DMS53 treated with DMSO at 0.1 percent for 48 hours (cell line): Measurements from ENCODE around the gene TYSND1.
"Not testable (repeated sequence)": the region's sequence is repeated elsewhere in the genome, so short reads cannot be mapped to it uniquely, and the experiment has no call there.

Experiments
- DNase-seq: peaks from one replicate; lab custom pipeline; 2025; ENCODE audit not compliant: unreplicated experiment; lab: John Stamatoyannopoulos, UW

The TYSND1 gene

GRCh38 chr10:70112071-70112470 is 34.4 kb downstream of the TYSND1 start:
- no peak for DNase-seq

DNA sequence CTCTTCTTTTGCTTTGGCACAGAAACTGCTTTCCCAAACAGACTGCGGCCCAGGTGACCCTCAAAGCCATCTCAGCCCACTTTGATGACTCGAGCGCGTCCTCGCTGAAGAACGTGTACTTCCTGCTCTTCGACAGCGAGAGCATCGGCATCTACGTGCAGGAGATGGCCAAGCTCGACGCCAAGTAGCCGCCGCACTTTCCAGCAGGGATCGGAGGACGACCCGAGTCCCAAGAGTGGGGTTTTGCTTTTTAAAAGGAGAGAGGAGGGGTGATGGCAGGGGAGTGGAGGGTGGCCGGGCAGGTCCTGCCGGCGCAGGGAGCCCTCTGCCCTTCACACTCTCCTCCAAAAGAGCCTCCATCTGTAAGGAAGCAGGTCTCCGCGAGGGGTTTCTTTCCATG is 35.0 kb downstream of the TYSND1 start:
- no peak for DNase-seq

DNA sequence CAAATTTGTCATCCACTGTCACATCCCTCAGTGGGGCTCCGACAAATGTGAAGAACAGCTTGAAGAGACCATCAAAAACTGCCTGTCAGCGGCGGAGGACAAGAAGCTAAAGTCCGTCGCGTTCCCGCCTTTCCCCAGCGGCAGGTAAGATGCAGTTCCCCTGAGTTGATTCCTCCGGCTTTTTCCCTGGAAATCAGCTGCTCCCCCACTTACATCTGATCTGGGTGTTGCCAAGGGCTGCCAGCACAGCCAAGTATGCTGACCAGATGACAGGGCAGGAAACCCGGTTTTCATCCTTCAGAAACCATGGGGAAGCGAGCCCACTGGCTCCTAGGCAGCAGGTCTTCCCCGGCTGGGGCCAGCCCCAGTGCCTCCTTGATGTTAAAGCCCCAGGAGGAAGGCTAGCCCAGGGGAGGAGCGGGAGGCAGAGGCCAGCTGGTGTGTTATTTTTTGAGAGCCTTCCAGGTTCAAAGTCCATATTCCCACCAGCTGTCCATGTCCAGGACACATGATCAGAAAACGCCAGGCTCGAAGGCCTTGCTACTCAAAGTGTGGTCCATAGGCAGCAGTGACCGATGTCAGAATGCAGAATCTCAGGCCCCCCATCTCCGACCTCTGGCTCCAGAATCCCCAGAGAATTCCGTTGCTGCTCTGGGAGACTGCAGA is 37.3 kb downstream of the TYSND1 start:
- peak; percentile 85 for DNase-seq

DNA sequence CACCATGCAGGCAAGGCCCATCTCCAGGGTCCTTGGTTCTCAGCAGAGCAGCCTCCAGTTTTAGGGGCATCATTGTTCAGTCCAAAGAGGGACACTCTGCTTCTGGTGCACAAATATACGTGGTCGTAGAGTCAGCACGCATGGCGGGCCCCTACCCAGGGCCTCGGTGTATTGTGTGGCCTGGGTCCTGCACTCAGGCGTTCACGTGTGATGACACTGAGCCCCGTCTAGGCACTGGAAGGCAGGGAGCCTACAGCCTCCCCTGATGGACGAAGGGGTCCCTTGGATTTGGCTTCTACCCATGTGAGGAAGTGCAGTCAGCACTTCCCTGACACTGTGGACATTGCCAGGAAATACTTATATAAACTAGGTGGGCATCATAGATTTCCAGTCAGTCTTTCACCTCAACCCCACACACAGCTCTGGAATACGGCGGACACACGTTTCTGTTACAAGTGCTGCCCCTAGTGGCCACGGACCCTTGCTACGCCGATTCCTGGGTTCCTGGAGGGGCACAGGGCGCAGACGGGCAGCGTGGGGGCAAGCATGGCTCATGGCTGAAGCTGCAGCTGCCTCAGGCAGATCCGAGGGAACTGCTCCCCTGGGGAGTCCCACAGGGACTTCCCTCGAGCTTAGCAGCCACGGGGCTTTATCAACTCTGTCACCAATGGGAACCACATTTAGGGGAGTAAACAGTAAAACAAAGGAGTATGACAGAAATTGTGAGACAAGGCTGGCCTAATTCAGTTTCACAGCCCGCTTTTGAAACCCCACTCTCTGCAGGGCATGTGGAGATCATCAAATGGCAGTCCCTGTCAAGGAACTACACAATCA is 39.3 kb downstream of the TYSND1 start:
- DNase-seq, result no peak

DNA sequence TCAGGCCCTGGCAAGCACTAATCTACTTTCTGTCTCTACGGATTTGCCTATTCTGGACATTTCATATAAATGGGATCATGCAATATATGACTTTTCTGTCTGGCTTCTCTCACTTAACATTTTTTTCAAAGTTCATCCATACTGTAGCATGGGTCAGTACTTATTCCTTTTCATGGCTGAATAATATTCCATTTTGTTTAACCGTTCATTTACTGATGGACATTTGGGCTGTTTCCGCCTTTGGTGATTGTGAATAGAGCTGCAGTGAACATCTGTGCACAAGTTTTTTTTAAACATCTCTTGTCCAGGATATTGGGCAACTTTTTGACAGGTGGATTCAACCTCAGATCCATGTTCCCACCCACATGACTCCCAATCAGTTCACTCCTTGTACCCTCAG is 44.8 kb downstream of the TYSND1 start:
- no peak for DNase-seq

GRCh38 chr10:70101068-70101562 is 45.4 kb downstream of the TYSND1 start:
- not testable (repeated sequence) for DNase-seq

- DNase-seq, result no peak
Observed at GRCh38 chr10:70098271-70098670, 48.2 kb downstream of the TYSND1 start.

DNA sequence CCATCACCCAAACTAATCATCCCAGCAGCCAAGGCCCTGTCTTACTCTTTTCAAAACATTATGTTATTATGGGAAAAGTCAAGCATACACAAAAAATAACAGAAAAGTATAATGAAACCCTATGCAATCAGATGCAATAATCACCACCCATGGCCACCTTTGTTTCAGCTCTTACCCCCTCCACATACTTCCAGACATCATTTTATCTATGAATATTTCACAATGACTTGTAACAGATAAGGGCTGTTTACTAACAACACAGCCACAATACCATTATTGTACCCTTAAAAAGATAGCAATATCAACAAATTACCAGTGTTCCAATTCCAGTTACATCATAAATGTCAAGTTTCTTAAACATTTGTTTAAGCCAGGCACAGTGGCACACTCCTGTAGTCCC is 49.0 kb downstream of the TYSND1 start:
- DNase-seq, result no peak

DNA sequence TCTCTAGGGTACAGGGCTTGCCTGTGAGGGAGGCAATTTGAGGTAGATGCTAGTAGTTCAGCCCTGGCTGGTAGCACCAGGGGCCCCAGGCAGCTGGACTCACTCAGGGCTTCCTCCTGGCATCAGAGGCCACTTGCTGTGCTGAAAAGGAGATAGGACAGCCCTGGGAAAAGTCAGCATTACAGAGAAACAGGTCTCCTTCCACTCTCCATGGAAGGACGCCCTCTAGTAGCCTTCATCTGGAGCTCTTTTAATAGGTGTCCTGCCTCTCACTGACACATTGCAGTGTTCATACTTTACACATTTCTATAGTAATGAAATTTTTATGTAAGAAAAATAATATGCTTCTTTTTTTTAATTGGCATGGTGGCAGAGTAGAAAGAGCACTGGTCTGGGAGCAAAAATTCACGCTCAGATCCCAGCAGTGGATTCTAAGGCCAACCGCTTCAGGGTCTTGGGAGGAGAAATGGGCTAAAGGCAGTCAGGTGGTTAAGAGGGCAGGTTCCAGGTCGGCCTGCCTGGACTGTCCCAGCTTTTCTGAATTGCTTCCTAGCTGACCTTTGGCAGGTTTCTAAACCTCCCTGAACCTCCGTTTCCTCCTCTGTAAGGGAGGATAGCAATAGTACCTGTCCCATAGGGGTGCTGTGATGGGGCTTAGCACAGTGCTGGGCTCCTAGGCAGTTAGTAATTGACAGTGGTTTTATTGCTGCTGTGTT is 49.6 kb downstream of the TYSND1 start:
- DNase-seq, result no peak

- no peak for DNase-seq
Observed at GRCh38 chr10:70096016-70096704, 50.3 kb downstream of the TYSND1 start.

DNA sequence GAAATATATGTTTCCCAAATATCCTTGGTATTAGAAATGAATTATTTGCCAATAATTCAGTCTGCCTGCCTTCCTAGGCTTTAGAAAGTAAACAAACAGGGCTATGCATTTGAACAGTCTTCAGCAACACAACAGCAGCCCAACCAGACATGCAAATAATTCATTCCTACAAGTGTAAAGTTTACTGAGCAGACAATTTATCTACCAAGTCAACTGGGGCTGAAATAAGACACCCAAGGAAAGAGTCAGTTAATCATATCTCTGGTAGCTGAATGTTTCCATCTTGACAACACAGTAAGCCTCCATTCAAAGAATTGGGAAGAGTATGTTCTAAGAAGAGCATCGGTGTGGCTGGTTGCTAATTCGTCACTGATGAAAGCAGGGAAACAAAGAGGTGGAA is 52.2 kb downstream of the TYSND1 start:
- DNase-seq, result no peak

DNA sequence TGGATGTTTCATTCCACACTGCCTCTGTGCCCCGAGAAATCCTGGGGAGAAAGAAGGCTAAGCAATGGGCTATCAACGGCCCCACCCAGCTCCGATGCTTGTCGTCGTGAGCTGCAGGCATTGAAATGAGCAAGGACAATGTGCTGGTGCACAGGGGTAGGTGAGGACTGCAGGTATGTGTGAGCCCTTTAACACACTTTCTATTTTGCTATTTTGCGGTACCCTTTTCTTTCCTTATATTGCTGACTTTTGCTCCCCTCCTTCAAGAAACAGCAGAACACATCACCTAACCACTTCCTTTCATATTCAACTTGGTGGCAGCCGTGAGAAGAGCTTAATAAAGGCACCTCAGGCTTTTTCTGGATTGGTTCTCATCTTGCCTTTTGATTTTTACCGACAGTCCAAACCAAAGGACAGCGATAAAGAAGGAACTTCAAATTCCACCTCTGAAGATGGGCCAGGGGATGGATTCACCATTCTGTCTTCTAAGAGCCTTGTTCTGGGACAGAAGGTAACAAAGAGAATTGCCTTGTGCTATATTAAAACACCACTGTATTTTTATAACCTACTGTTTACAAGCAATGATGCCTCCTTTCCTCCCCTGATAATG is 53.1 kb downstream of the TYSND1 start:
- no peak for DNase-seq

- DNase-seq, result no peak
Observed at GRCh38 chr10:70092389-70092718, 54.1 kb downstream of the TYSND1 start.

- no peak for DNase-seq
Observed at GRCh38 chr10:70090951-70091350, 55.5 kb downstream of the TYSND1 start.

DNA sequence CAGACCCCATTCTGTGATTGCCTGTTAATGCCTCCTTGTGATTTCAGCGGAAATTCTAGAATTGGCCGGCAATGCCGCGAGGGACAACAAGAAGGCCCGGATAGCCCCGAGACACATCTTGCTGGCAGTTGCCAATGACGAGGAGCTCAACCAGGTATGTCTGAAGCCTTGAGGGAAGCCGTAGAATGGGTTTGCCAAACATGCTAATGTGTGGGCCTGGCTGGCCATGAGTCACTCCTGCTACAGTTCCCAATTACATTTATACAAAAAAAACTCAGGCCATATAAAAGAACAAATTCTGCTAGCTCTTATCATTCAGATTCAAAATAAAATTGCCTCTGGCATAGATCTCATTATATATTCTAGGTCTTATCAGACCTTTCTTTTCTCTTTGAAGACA is 56.5 kb downstream of the TYSND1 start:
- DNase-seq, result no peak

DNA sequence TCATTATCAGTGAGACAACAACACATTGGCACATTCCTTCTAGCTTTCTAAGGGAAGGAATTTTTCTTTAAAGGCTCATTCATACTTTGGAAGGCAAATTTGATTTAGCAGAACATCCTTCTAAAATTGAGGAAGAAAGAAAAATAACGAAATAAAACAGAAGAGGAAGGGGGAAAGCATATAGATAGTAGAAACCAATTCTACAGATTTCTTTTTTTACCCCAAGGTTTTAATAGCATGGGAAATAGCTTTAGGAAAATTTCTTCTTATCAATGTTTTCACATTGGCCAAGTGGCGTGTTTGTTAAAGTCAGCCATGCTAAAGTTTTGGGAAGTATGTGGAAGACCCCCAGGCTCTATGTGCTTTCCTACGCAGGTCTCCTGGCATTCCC is 58.2 kb downstream of the TYSND1 start:
- no peak for DNase-seq
